Measurements from ENCODE around the gene PIGB.
"Not testable (repeated sequence)": the region's sequence is repeated elsewhere in the genome, so short reads cannot be mapped to it uniquely, and the experiment has no call there.

PIGB gene

GRCh38 chr15:55284426-55284825, 34.6 kb upstream of the PIGB start:
- peaks cover 4% of the 10 kb centered on the region for H3K36me3 Mint-ChIP-seq (ENCODE audit: low read depth)
- no peak for TF ChIP-seq CTCF (IDR thresholded peaks at IDR 0.05; ENCODE audit: unreplicated experiment in 3 of 3)
- no peaks in the 10 kb centered on the region for H3K9me3 Mint-ChIP-seq
- H3K27me3 Mint-ChIP-seq (ENCODE audit: low read depth) = no peaks in the 10 kb centered on the region
- H3K27ac Mint-ChIP-seq = no peak overlapping the region
- no peak overlapping the region for H3K4me3 Mint-ChIP-seq
- H3K4me1 Mint-ChIP-seq = no peaks in the 10 kb centered on the region

GRCh38 chr15:55286442-55287189, 32.4 kb upstream of the PIGB start:
- H3K9me3 Mint-ChIP-seq; H3K4me1 Mint-ChIP-seq; H3K36me3 Mint-ChIP-seq (ENCODE audit: low read depth); H3K27me3 Mint-ChIP-seq (ENCODE audit: low read depth); H3K27ac Mint-ChIP-seq: not testable (repeated sequence)
- peak overlapping the region; percentile 31 to 92 (median 65) for H3K4me3 Mint-ChIP-seq

GRCh38 chr15:55288006-55288717, 30.9 kb upstream of the PIGB start:
- Mint-ChIP-seq H3K36me3 (ENCODE audit: low read depth) (peaks cover 4% of the 10 kb centered on the region), H3K4me1 (no peaks in the 10 kb centered on the region)

GRCh38 chr15:55289011-55289745, 29.8 kb upstream of the PIGB start:
- Mint-ChIP-seq H3K4me3 (peak overlapping the region; percentile 88 to 94 (median 93)), H3K36me3 (ENCODE audit: low read depth) (peaks cover 4% of the 10 kb centered on the region), H3K9me3 (no peaks in the 10 kb centered on the region), H3K27me3 (ENCODE audit: low read depth) (no peaks in the 10 kb centered on the region), H3K27ac (peak overlapping the region; percentile 48 to 90 (median 61)), H3K4me1 (no peaks in the 10 kb centered on the region)
- TF ChIP-seq CTCF (IDR thresholded peaks at IDR 0.05; ENCODE audit: unreplicated experiment in 3 of 3) = no peak

More at GRCh38 chr15:55288006-55288717, 30.9 kb upstream of the PIGB start:
- Mint-ChIP-seq H3K27me3 (ENCODE audit: low read depth) (no peaks in the 10 kb centered on the region), H3K9me3 (no peaks in the 10 kb centered on the region), H3K27ac (peak overlapping the region; percentile 43 to 90 (median 48)), H3K4me3 (peak overlapping the region; percentile 88 to 92 (median 89))
- TF ChIP-seq CTCF (IDR thresholded peaks at IDR 0.05; ENCODE audit: unreplicated experiment in 3 of 3) = no peak

GRCh38 chr15:55289746-55290527, 29.1 kb upstream of the PIGB start, which contains the start of gene RAB27A:
RAB27A (minus strand) TSS chr15:55289813; CDS start chr15:55234934, 54,879 bp downstream.
- no peak for TF ChIP-seq CTCF (IDR thresholded peaks at IDR 0.05; ENCODE audit: unreplicated experiment in 3 of 3)
- Mint-ChIP-seq H3K27me3 (ENCODE audit: low read depth) (no peaks in the 10 kb centered on the region), H3K4me3 (peak within 1 kb of the TSS; percentile 88 to 94 (median 93)), H3K27ac (peak within 1 kb of the TSS; percentile 85 to 95 (median 94)), H3K4me1 (no peaks in the 10 kb centered on the region), H3K9me3 (no peaks in the 10 kb centered on the region), H3K36me3 (ENCODE audit: low read depth) (peaks cover 4% of the 10 kb centered on the region)
